Measurements from ENCODE around the gene ARHGEF19. TPM values are rescaled to one million over a fixed set of nuclear protein-coding genes. Genes with fewer than 3 reads are reported as not detected.

The ARHGEF19 gene
- total RNA-seq, 1 donor from 2014 or later = 29.5 TPM

GRCh38 chr1:16209847-16210407 lies 2.5 kb downstream of the ARHGEF19 start:
- H3K9me3 Mint-ChIP-seq = no peaks in the 10 kb centered on the region
- peak overlapping the region; percentile 82 for H3K4me3 Mint-ChIP-seq
- no peak for TF ChIP-seq CTCF (conservative IDR thresholded peaks at IDR 0.05)
- H3K27me3 Mint-ChIP-seq = peaks cover 2% of the 10 kb centered on the region
- DNase-seq (ENCODE audit: extremely low spot score, unreplicated experiment) = no peak
- H3K36me3 Mint-ChIP-seq = no peaks in the 10 kb centered on the region
- H3K27ac Mint-ChIP-seq = peak overlapping the region; percentile 10
- H3K4me1 Mint-ChIP-seq (ENCODE audit: unreplicated experiment) = peaks cover 29% of the 10 kb centered on the region

GRCh38 chr1:16209132-16209846 lies 3.2 kb downstream of the ARHGEF19 start:
- H3K4me1 Mint-ChIP-seq (ENCODE audit: unreplicated experiment) = peaks cover 29% of the 10 kb centered on the region
- TF ChIP-seq CTCF (conservative IDR thresholded peaks at IDR 0.05) = no peak
- H3K4me3 Mint-ChIP-seq = peak overlapping the region; percentile 82
- no peaks in the 10 kb centered on the region for H3K36me3 Mint-ChIP-seq
- H3K9me3 Mint-ChIP-seq = no peaks in the 10 kb centered on the region
- peak overlapping the region; percentile 10 for H3K27ac Mint-ChIP-seq
- no peak for DNase-seq (ENCODE audit: extremely low spot score, unreplicated experiment)
- peaks cover 2% of the 10 kb centered on the region for H3K27me3 Mint-ChIP-seq

GRCh38 chr1:16208270-16208987 lies 4.0 kb downstream of the ARHGEF19 start:
- TF ChIP-seq CTCF (conservative IDR thresholded peaks at IDR 0.05) = no peak
- no peak overlapping the region for H3K4me3 Mint-ChIP-seq
- DNase-seq (ENCODE audit: extremely low spot score, unreplicated experiment) = no peak
- H3K27ac Mint-ChIP-seq = no peak overlapping the region
- H3K36me3 Mint-ChIP-seq = no peaks in the 10 kb centered on the region
- H3K27me3 Mint-ChIP-seq = peaks cover 2% of the 10 kb centered on the region
- no peaks in the 10 kb centered on the region for H3K9me3 Mint-ChIP-seq
- peaks cover 32% of the 10 kb centered on the region for H3K4me1 Mint-ChIP-seq (ENCODE audit: unreplicated experiment)

- peaks cover 33% of the 10 kb centered on the region for H3K4me1 Mint-ChIP-seq (ENCODE audit: unreplicated experiment)
- DNase-seq (ENCODE audit: extremely low spot score, unreplicated experiment) = no peak
- no peaks in the 10 kb centered on the region for H3K36me3 Mint-ChIP-seq
- no peak for TF ChIP-seq CTCF (conservative IDR thresholded peaks at IDR 0.05)
- H3K9me3 Mint-ChIP-seq = no peaks in the 10 kb centered on the region
- peak overlapping the region; percentile 89 for H3K4me3 Mint-ChIP-seq
- H3K27me3 Mint-ChIP-seq = no peaks in the 10 kb centered on the region
- peak overlapping the region; percentile 82 for H3K27ac Mint-ChIP-seq
Observed at GRCh38 chr1:16207318-16208269, 4.9 kb downstream of the ARHGEF19 start.

Data from type B pancreatic cell (in vitro differentiated cells).